ENCODE results near the gene ATG16L2.

ATG16L2 gene

DNA sequence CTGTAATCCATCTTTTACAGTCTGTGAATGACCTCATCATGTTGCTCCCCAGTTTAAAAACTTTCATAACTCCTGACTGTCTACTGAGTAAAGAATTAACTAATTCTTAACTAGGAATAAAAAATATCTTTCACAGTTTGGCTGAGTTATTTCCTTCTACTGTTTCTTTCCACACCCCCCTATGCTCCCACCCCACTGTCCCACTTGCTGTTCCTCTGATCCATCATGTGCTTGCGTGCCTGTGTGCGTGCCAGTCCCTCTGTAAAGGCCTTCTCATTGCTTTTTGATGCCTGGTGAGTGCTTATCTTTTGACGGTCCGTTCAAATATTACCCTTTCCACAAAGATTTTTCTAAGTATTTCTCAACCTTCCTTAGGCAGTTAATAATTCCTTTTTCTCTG lies 55.6 kb downstream of the ATG16L2 start:
- no peaks in the 10 kb centered on the region for H3K27me3 Mint-ChIP-seq (ENCODE audit: low read depth)
- H3K4me3 Mint-ChIP-seq = no peak overlapping the region
- no peak for DNase-seq (ENCODE audit: low spot score)
- H3K9me3 Mint-ChIP-seq = no peaks in the 10 kb centered on the region
- peaks cover 15% of the 10 kb centered on the region for H3K4me1 Mint-ChIP-seq (ENCODE audit: low read depth)
- H3K36me3 Mint-ChIP-seq (ENCODE audit: low read depth) = peaks cover 26% of the 10 kb centered on the region
- H3K27ac Mint-ChIP-seq = no peak overlapping the region

- Mint-ChIP-seq H3K4me1 (ENCODE audit: low read depth) (peaks cover 15% of the 10 kb centered on the region), H3K27ac (no peak overlapping the region), H3K9me3 (no peaks in the 10 kb centered on the region), H3K4me3 (no peak overlapping the region), H3K36me3 (ENCODE audit: low read depth) (peaks cover 23% of the 10 kb centered on the region), H3K27me3 (ENCODE audit: low read depth) (no peaks in the 10 kb centered on the region)
- no peak for DNase-seq (ENCODE audit: low spot score)
These were observed 56.9 kb downstream of the ATG16L2 start for GRCh38 chr11:72871119-72871518.

- no peak for DNase-seq (ENCODE audit: low spot score)
- H3K27me3 Mint-ChIP-seq (ENCODE audit: low read depth) = no peaks in the 10 kb centered on the region
- peaks cover 15% of the 10 kb centered on the region for H3K4me1 Mint-ChIP-seq (ENCODE audit: low read depth)
- no peak overlapping the region for H3K4me3 Mint-ChIP-seq
- H3K36me3 Mint-ChIP-seq (ENCODE audit: low read depth) = peaks cover 20% of the 10 kb centered on the region
- no peak overlapping the region for H3K27ac Mint-ChIP-seq
- H3K9me3 Mint-ChIP-seq = no peaks in the 10 kb centered on the region
These were observed 57.8 kb downstream of the ATG16L2 start for GRCh38 chr11:72872012-72872411.

- no peak for DNase-seq (ENCODE audit: low spot score)
- peaks cover 6% of the 10 kb centered on the region for H3K9me3 Mint-ChIP-seq
- H3K27ac Mint-ChIP-seq = no peak overlapping the region
- no peak overlapping the region for H3K4me3 Mint-ChIP-seq
- peaks cover 12% of the 10 kb centered on the region for H3K36me3 Mint-ChIP-seq (ENCODE audit: low read depth)
- H3K4me1 Mint-ChIP-seq (ENCODE audit: low read depth) = peaks cover 4% of the 10 kb centered on the region
- no peaks in the 10 kb centered on the region for H3K27me3 Mint-ChIP-seq (ENCODE audit: low read depth)
These were observed 61.5 kb downstream of the ATG16L2 start for GRCh38 chr11:72875736-72876135.

GRCh38 chr11:72876147-72876546 lies 61.9 kb downstream of the ATG16L2 start:
- Mint-ChIP-seq H3K36me3 (ENCODE audit: low read depth) (peaks cover 13% of the 10 kb centered on the region), H3K9me3 (peaks cover 6% of the 10 kb centered on the region), H3K4me1 (ENCODE audit: low read depth) (peaks cover 1% of the 10 kb centered on the region), H3K27ac (no peak overlapping the region), H3K27me3 (ENCODE audit: low read depth) (no peaks in the 10 kb centered on the region), H3K4me3 (no peak overlapping the region)
- no peak for DNase-seq (ENCODE audit: low spot score)
